ENCODE results near the gene GRIK4. TPM values are rescaled to one million over a fixed set of nuclear protein-coding genes. Genes with fewer than 3 reads are reported as not detected.

Gene GRIK4
- total RNA-seq, 3 donors from 2014 or later = 0.36 to 0.51 TPM; not detected in 1

DNA sequence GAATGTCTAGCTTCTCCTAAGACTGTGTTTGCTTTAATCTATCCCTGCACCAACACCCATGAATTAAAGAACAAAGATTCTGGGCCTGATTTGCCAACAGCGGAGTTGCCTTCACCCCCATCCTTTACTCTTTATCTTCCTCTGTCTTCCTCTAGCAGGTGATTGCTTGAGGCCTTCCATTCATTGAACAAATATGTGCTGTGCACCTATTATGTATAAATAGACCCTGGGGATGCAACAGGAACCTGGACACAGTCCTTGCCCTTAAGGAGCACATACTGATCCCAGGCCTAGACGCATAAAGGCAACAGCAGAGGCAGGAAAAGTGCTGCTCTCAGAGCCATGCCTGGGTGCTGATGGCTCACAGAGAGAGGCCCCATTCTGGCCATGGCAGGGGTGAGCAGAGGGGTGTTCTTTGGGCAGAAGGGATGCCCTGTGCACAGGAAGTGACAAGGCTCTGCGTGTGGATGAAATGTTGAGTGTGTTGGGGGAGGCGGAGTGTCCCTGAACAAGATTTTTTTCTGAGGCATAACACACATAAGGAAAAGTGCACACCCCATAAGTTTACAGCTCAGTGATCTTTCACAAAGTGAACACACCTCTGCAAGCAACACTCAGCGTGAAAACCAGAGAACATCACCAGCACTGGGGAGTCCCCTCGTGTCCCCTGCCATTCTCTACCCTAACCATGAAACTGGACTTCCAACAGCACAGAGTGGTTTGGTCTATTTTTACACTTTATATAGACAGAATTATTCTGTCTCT, 145.9 kb downstream of the GRIK4 start:
- ATAC-seq (no peak), DNase-seq (no peak)
- intact Hi-C loops (cut with DNase I, micrococcal nuclease) = no loop called here

DNA sequence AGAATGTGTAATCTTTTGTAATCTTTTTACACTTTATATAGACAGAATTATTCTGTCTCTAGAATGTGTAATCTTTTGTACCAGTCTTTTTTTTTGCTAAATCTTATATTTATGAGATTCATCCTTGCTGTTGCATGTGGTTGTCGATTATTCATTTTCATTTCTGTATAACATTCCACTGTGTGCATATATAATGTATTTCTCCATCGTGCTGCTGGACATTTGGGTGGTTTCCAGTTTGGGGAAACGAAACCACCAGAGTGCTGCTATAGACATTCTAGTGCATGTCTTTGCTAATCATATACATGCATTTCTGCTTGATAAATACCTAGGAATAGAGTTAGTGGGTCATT, 146.5 kb downstream of the GRIK4 start:
- intact Hi-C loops (cut with DNase I, micrococcal nuclease) = no loop called here
- Histone ChIP-seq H3K4me3 (no peak overlapping the region), H3K36me3 (ENCODE audit: low read depth) (no peaks in the 10 kb centered on the region), H3K9me3 (no peaks in the 10 kb centered on the region), H3K4me1 (ENCODE audit: low read depth) (no peaks in the 10 kb centered on the region)
- TF ChIP-seq, protein P1, sequence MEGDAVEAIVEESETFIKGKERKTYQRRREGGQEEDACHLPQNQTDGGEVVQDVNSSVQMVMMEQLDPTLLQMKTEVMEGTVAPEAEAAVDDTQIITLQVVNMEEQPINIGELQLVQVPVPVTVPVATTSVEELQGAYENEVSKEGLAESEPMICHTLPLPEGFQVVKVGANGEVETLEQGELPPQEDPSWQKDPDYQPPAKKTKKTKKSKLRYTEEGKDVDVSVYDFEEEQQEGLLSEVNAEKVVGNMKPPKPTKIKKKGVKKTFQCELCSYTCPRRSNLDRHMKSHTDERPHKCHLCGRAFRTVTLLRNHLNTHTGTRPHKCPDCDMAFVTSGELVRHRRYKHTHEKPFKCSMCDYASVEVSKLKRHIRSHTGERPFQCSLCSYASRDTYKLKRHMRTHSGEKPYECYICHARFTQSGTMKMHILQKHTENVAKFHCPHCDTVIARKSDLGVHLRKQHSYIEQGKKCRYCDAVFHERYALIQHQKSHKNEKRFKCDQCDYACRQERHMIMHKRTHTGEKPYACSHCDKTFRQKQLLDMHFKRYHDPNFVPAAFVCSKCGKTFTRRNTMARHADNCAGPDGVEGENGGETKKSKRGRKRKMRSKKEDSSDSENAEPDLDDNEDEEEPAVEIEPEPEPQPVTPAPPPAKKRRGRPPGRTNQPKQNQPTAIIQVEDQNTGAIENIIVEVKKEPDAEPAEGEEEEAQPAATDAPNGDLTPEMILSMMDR (IDR thresholded peaks at IDR 0.05) = no peak
- no peak for ATAC-seq
- no peak for DNase-seq

More for the DNA sequence above, 145.9 kb downstream of the GRIK4 start:
- Histone ChIP-seq H3K4me3 (no peak overlapping the region), H3K9me3 (no peaks in the 10 kb centered on the region), H3K36me3 (ENCODE audit: low read depth) (no peaks in the 10 kb centered on the region), H3K4me1 (ENCODE audit: low read depth) (no peaks in the 10 kb centered on the region)
- TF ChIP-seq, protein P1 (IDR thresholded peaks at IDR 0.05) = no peak

GRCh38 chr11:120659076-120659475, 147.5 kb downstream of the GRIK4 start:
- ATAC-seq (no peak), DNase-seq (no peak)
- Histone ChIP-seq H3K9me3 (no peaks in the 10 kb centered on the region), H3K36me3 (ENCODE audit: low read depth) (no peaks in the 10 kb centered on the region), H3K4me1 (ENCODE audit: low read depth) (no peaks in the 10 kb centered on the region), H3K4me3 (no peak overlapping the region)
- intact Hi-C loops (cut with DNase I, micrococcal nuclease) = no loop called here
- TF ChIP-seq, protein P1 (IDR thresholded peaks at IDR 0.05) = no peak

DNA sequence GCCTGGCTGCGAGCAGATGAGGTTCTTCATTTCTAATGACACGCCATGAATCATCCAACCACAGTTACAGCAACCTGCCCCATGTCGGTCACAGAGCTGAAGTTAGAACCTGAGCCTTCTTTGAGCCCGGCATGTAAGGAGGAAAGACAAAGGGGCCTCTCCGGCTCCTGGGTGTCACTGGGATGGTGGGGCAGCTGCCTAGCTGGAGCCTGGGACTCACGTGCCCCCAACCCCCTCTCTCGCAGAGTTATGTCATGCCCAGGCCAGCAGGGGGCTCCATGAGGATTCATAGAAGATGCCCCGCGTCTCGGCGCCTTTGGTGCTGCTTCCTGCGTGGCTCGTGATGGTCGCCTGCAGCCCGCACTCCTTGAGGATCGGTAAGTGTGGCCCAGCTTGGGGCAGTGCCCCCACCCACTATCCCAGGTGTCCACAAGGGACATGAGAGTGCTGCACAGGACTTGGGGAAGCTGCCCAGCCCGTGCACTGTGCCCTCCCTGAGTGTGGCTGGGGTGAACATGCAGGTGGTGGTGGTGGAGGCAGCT, 148.5 kb downstream of the GRIK4 start:
- Histone ChIP-seq H3K4me3 (no peak overlapping the region), H3K36me3 (ENCODE audit: low read depth) (no peaks in the 10 kb centered on the region), H3K9me3 (no peaks in the 10 kb centered on the region), H3K4me1 (ENCODE audit: low read depth) (no peaks in the 10 kb centered on the region)
- intact Hi-C loops (cut with DNase I, micrococcal nuclease) = no loop called here
- TF ChIP-seq, protein P1 (IDR thresholded peaks at IDR 0.05) = no peak
- DNase-seq (peak in 2 of 3 donors; percentile 30 to 41), ATAC-seq (peak; percentile 30)

DNA sequence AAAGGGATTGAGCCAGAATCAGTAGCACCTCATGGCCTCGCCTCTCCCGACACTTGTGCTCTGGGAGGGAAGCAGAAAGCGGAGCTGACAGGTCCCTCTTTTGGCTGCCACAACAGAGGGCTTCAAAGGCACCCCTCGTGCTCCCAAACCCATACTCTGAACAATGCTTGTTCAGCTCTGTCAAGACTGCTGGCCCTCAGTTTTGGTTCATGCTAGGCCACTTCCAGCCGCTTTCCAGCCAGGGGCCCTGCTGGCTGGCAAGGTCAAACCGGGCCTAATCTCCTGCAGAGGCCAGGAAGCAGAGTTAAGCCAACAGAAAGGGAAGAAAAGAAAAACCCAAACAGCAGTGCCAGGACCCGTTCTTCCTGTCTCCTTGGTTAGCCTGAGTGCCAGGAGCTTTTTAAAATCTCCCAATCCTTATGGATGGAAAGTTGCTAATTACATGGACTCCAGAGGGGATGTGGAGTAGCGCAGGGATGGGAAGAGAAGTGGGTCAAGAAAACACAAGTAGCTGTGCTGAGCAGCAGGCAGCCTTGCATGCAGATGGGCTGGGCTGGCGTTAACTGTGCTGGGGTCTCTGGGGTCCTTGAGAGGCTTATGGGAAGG, 150.6 kb downstream of the GRIK4 start:
- TF ChIP-seq, protein P1 (IDR thresholded peaks at IDR 0.05) = no peak
- Histone ChIP-seq H3K4me3 (no peak overlapping the region), H3K9me3 (no peaks in the 10 kb centered on the region), H3K36me3 (ENCODE audit: low read depth) (no peaks in the 10 kb centered on the region), H3K4me1 (ENCODE audit: low read depth) (no peaks in the 10 kb centered on the region)
- DNase-seq (no peak), ATAC-seq (no peak)
- intact Hi-C loops (cut with DNase I, micrococcal nuclease) = no loop called here

All from mucosa of descending colon (tissue), 3 donors.